ENCODE results near the gene CORO2A.

Gene CORO2A

GRCh38 chr9:98219364-98219716, 26.9 kb upstream of the CORO2A start:
- H3K27ac ChIP-seq = peak overlapping the region; percentile 77
- TF ChIP-seq, protein P1, sequence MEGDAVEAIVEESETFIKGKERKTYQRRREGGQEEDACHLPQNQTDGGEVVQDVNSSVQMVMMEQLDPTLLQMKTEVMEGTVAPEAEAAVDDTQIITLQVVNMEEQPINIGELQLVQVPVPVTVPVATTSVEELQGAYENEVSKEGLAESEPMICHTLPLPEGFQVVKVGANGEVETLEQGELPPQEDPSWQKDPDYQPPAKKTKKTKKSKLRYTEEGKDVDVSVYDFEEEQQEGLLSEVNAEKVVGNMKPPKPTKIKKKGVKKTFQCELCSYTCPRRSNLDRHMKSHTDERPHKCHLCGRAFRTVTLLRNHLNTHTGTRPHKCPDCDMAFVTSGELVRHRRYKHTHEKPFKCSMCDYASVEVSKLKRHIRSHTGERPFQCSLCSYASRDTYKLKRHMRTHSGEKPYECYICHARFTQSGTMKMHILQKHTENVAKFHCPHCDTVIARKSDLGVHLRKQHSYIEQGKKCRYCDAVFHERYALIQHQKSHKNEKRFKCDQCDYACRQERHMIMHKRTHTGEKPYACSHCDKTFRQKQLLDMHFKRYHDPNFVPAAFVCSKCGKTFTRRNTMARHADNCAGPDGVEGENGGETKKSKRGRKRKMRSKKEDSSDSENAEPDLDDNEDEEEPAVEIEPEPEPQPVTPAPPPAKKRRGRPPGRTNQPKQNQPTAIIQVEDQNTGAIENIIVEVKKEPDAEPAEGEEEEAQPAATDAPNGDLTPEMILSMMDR (conservative IDR thresholded peaks at IDR 0.05) = no peak

DNA sequence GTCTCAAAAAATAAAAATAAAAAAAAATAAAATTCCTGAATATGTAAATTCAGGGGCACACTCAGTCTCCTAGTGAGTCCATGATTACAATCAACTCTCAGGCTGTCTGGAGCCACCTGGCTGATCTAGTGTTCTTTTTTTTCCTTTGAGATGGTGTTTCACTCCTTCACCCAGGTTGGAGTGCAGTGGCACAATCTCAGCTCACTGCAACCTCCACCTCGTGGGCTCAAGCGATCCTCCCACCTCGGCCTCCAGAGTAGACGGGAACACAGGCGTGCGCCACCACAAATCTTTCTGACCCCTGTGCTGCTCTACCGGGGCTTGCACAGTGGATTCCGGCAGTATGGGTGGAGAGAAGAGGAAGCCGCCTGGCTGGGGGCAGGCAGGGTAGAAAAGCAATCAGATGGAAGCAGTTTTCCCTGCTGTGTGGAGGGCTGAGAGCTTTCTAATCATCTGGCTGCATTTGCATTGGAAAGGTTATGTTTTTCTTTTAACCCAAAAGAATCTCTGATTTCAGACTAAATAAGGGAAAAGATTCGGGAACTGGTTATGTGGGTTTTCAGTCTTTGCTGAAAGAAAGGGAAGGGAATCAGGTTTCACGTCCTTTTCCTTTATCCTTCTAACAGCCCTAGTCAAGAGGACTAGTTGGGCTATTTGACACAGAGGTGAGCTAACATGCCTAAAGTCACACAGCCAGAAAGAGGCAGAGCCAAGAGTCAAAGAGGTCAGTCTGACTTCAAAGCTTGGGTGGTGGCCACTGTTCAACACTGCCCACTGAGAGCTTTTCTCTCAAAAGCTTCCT, 26.3 kb upstream of the CORO2A start:
- peak overlapping the region; percentile 77 for H3K27ac ChIP-seq
- TF ChIP-seq, protein P1 (conservative IDR thresholded peaks at IDR 0.05) = no peak
- no peak for TF ChIP-seq ZFX (IDR thresholded peaks at IDR 0.05)

GRCh38 chr9:98217255-98217654, 24.8 kb upstream of the CORO2A start:
- H3K27ac ChIP-seq = no peak overlapping the region
- TF ChIP-seq, protein P1 (conservative IDR thresholded peaks at IDR 0.05) = no peak
- no peak for TF ChIP-seq ZFX (IDR thresholded peaks at IDR 0.05)

DNA sequence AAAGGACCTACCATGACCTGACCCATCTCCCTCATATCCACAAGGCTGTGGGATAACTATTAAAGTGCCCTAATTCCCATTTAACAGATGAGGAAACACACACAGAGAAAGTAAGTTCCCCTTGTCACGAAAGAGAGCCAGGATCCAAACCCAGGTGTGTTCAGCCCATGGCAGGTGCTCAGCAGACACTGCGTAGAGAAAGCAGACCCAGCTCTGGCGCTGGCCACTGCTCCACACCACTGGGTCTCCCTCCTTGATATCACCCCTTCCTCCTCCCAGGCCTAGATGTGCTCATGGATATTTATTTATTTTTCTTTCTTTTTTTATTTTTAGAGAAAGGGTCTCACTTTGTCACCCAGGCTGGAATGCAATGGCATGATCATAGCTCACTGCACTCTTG, 24.0 kb upstream of the CORO2A start:
- no peak for TF ChIP-seq ZFX (IDR thresholded peaks at IDR 0.05)
- no peak overlapping the region for H3K27ac ChIP-seq

DNA sequence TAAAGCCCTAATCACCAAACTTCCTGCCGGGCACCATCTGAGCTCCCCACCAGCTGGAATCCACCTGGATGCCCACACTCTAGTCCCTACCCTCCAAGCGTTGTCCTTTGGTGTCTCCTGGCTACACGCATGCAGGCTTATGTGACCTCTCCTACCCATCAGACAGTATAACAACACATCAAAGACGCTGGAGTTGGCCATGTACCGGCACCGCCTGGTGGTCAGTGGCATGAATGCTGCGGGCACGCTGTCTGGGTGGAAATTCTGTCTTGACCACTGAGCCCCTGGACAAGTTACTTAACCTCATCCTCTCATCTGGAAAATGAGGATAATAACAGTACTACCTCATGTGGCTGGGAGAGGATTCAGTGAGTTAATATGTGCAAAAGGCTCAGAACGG, 23.4 kb upstream of the CORO2A start:
- H3K27ac ChIP-seq = no peak overlapping the region

DNA sequence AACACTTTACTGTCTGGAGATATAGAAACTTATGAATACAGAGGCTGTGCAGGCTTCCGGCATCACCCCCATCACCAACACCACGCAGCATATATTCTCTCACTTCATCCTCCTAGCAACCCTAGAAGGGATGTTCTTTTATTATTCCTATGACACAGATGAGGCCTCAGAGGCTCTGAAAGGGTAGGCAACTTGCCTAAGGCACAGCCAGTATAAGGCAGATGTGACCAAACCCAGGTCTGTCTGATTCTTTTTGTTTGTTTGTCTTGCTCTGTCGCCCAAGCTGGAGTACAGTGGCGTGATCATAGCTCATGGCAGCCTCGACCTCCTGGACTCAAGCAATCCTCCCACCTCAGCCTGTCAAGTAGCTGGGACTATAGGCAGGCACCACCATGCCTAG, 22.8 kb upstream of the CORO2A start:
- TF ChIP-seq, protein P1 (conservative IDR thresholded peaks at IDR 0.05) = no peak
- no peak for TF ChIP-seq ZFX (IDR thresholded peaks at IDR 0.05)
- H3K27ac ChIP-seq = no peak overlapping the region

More for the DNA sequence above, 23.4 kb upstream of the CORO2A start:
- TF ChIP-seq ZFX (IDR thresholded peaks at IDR 0.05) = no peak

- TF ChIP-seq, protein P1 (conservative IDR thresholded peaks at IDR 0.05) = no peak
- TF ChIP-seq ZFX (IDR thresholded peaks at IDR 0.05) = no peak
- no peak overlapping the region for H3K27ac ChIP-seq
Measured at GRCh38 chr9:98214811-98215210, 22.4 kb upstream of the CORO2A start.

- peak overlapping the region; percentile 71 for H3K27ac ChIP-seq
- TF ChIP-seq, protein P1 (conservative IDR thresholded peaks at IDR 0.05) = no peak; the same call in none of the 2 replicates
- no peak for TF ChIP-seq ZFX (IDR thresholded peaks at IDR 0.05)
Measured at GRCh38 chr9:98211260-98211659, 18.8 kb upstream of the CORO2A start.
